Measurements from ENCODE around the gene PRSS27. TPM values are rescaled to one million over a fixed set of nuclear protein-coding genes. Genes with fewer than 3 reads are reported as not detected.

The PRSS27 gene
- total RNA-seq, 4 donors from 2014 or later: 0.49 to 0.55 TPM; not detected in 2

DNA sequence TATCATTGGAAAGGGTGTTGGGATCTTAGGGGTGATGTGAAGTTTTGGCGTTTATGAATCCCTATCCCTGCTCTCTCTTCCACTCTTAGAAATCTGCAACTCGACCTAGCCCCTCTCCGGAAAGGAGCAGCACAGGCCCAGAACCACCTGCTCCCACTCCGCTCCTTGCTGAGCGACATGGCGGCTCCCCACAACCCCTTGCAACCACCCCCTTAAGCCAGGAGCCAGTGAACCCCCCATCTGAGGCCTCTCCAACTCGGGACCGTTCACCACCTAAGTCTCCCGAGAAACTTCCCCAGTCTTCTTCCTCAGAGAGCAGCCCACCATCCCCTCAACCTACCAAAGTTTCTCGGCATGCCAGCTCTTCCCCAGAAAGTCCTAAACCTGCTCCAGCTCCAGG, 41.4 kb upstream of the PRSS27 start:
- TF ChIP-seq POLR2A (IDR thresholded peaks at IDR 0.05): no peak
- TF ChIP-seq, protein P1, sequence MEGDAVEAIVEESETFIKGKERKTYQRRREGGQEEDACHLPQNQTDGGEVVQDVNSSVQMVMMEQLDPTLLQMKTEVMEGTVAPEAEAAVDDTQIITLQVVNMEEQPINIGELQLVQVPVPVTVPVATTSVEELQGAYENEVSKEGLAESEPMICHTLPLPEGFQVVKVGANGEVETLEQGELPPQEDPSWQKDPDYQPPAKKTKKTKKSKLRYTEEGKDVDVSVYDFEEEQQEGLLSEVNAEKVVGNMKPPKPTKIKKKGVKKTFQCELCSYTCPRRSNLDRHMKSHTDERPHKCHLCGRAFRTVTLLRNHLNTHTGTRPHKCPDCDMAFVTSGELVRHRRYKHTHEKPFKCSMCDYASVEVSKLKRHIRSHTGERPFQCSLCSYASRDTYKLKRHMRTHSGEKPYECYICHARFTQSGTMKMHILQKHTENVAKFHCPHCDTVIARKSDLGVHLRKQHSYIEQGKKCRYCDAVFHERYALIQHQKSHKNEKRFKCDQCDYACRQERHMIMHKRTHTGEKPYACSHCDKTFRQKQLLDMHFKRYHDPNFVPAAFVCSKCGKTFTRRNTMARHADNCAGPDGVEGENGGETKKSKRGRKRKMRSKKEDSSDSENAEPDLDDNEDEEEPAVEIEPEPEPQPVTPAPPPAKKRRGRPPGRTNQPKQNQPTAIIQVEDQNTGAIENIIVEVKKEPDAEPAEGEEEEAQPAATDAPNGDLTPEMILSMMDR (IDR thresholded peaks at IDR 0.05 in 4 of 5, conservative IDR thresholded peaks at IDR 0.05 in 1 of 5): no peak
- DNase-seq (no peak), ATAC-seq (no peak)
- H3K4me3 ChIP-seq: no peak overlapping the region
- H3K27me3 ChIP-seq: no peaks in the 10 kb centered on the region
- H3K9me3 ChIP-seq: no peaks in the 10 kb centered on the region
- H3K27ac ChIP-seq: no peak overlapping the region
- intact Hi-C loops (cut with DNase I; ENCODE audit: low total_unique reads) (no loop called here), in situ Hi-C loops (cut with MboI; ENCODE audit: low sequenced_read_pairs in 4 of 4) (no loop called here)
- H3K4me1 ChIP-seq: peaks cover 7 to 8% of the 10 kb centered on the region in 2 donors
- peaks cover 14 to 91% of the 10 kb centered on the region in 2 donors for H3K36me3 ChIP-seq

DNA sequence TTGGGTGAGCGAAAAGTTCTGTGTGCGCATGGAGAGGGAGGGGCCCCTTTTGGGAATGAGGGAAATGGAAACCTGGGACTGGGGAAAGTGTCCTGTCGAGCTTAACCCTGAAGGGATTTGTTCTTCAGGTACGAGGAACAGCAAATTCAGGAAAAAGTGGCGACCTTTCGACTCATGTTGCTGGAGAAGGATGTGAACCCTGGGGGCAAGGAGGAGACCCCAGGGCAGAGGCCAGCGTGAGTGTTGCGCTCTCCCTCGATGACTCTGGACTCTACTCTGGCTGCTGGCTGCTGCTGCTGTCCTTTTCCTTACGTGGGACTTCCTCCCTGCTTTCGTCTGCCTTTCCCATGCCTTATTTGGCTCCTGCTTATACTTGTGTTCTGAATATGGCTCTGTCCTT, 37.3 kb upstream of the PRSS27 start:
- peaks cover 10 to 50% of the 10 kb centered on the region in 2 donors for H3K36me3 ChIP-seq
- intact Hi-C loops (cut with DNase I; ENCODE audit: low total_unique reads) (loop anchor here (10.0 kb wide), 1 partner anchor 63 kb away; no protein-coding TSS in a partner anchor), in situ Hi-C loops (cut with MboI; ENCODE audit: low sequenced_read_pairs in 4 of 4) (no loop called here)
- H3K27me3 ChIP-seq: no peaks in the 10 kb centered on the region
- no peak overlapping the region for H3K4me3 ChIP-seq
- TF ChIP-seq, protein P1 (IDR thresholded peaks at IDR 0.05 in 4 of 5, conservative IDR thresholded peaks at IDR 0.05 in 1 of 5): no peak
- TF ChIP-seq POLR2A (IDR thresholded peaks at IDR 0.05): no peak
- H3K27ac ChIP-seq: peak overlapping the region in 3 of 4 donors; percentile 37 to 96 (median 90)
- peaks cover 32 to 34% of the 10 kb centered on the region in 2 donors for H3K4me1 ChIP-seq
- H3K9me3 ChIP-seq: no peaks in the 10 kb centered on the region
- DNase-seq: no peak
- ATAC-seq: no peak

DNA sequence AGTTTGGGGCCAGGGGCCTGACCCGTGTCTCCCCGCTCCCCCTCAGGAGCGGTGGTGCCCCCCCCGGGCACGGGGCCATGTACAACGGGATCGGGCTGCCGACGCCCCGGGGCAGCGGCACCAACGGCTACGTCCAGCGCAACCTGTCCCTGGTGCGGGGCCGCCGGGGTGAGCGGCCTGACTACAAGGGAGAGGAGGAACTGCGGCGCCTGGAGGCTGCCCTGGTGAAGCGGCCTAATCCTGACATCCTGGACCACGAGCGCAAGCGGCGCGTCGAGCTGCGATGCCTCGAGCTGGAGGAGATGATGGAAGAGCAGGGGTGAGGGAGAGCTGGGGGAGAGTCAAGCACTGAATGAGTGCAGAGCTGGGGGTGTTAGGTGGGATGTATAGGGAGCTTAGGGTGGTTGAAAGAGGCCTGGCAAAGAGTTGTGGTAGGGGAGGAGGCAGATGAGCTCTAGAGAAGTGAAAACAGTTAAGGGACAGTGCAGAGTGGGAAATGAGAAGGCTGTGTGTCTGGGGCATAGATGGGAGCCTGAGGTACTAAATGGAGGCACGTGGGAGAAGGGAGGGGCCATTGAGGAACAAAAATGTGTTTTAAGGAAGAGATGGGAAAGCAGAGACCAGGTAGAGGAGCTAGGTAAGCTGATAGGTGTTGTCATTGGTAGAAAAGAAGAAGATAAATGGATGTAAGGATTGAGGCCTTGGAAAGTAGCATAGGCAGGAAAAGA, 36.4 kb upstream of the PRSS27 start:
- H3K36me3 ChIP-seq: peaks cover 10 to 41% of the 10 kb centered on the region in 2 donors
- peaks cover 37 to 40% of the 10 kb centered on the region in 2 donors for H3K4me1 ChIP-seq
- no peak for DNase-seq
- TF ChIP-seq, protein P1 (IDR thresholded peaks at IDR 0.05 in 4 of 5, conservative IDR thresholded peaks at IDR 0.05 in 1 of 5): no peak
- TF ChIP-seq POLR2A (IDR thresholded peaks at IDR 0.05): no peak
- peak overlapping the region; percentile 90 to 100 (median 97) for H3K27ac ChIP-seq
- in situ Hi-C loops (cut with MboI; ENCODE audit: low sequenced_read_pairs in 4 of 4): no loop called here
- no peak for ATAC-seq
- peak overlapping the region; percentile 83 to 96 (median 88) for H3K4me3 ChIP-seq
- no peaks in the 10 kb centered on the region for H3K9me3 ChIP-seq
- no peaks in the 10 kb centered on the region for H3K27me3 ChIP-seq
- intact Hi-C loops (cut with DNase I; ENCODE audit: low total_unique reads): loop anchor here (10.0 kb wide), 1 partner anchor 62 kb away; no protein-coding TSS in a partner anchor

DNA sequence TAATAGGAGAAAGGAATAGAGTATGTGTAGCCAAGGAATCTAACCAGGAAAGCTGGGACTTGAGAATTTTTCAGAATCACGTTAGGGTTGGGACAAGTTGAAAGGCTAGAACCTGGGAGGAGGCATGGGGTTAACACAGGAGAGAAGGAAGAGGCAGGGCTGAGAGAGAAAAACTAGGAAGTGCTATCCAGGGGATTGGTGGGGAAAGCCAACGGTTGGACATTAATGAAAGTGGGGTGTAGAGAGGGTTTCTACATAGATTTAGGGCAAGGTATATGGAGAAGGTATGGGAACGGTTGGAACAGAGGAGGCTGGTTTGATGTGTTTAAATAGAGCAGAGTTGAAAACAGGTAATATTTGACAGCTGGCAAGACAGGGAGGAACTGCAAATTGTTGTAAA, 35.1 kb upstream of the PRSS27 start:
- H3K27ac ChIP-seq: peak overlapping the region; percentile 90 to 100 (median 97)
- peaks cover 40 to 47% of the 10 kb centered on the region in 2 donors for H3K4me1 ChIP-seq
- H3K4me3 ChIP-seq: peak overlapping the region; percentile 83 to 96 (median 88)
- DNase-seq (no peak), ATAC-seq (no peak)
- intact Hi-C loops (cut with DNase I; ENCODE audit: low total_unique reads): loop anchor here (10.0 kb wide), 1 partner anchor 60 kb away; no protein-coding TSS in a partner anchor
- no peaks in the 10 kb centered on the region for H3K9me3 ChIP-seq
- no peaks in the 10 kb centered on the region for H3K27me3 ChIP-seq
- in situ Hi-C loops (cut with MboI; ENCODE audit: low sequenced_read_pairs in 4 of 4): no loop called here
- TF ChIP-seq, protein P1 (IDR thresholded peaks at IDR 0.05 in 4 of 5, conservative IDR thresholded peaks at IDR 0.05 in 1 of 5): no peak
- TF ChIP-seq POLR2A (IDR thresholded peaks at IDR 0.05): no peak
- peaks cover 10 to 33% of the 10 kb centered on the region in 2 donors for H3K36me3 ChIP-seq
